ENCODE results near the gene FAM83F. TPM values are rescaled to one million over a fixed set of nuclear protein-coding genes. Genes with fewer than 3 reads are reported as not detected.

Gene FAM83F
- total and polyA plus RNA-seq, 2 donors (not counting 1 experiment from before 2014, with no cell fraction given) = 0.10 TPM; not detected in 1

GRCh38 chr22:40050258-40050657 lies 55.5 kb downstream of the FAM83F start:
- Histone ChIP-seq H3K79me2 (ENCODE audit: control insufficient read depth, insufficient read depth, low read length) (peaks cover 95% of the 10 kb centered on the region), H3K27ac (ENCODE audit: low read length in 2 of 2) (peak overlapping the region; percentile 71 to 83), H4K20me1 (ENCODE audit: control insufficient read depth, insufficient read depth, low read length, poor library complexity, severe bottlenecking) (peaks cover 68% of the 10 kb centered on the region), H3K4me3 (ENCODE audit: control extremely low read depth in 1 of 5, extremely low read depth in 1 of 5, insufficient read depth in 1 of 5, low read depth in 2 of 5, low read length in 4 of 5) (peak overlapping the region; percentile 10 to 59 (median 32)), H3K4me1 (ENCODE audit: control insufficient read depth in 2 of 2, insufficient read depth in 2 of 2, low read length in 2 of 2) (peaks cover 85 to 92% of the 10 kb centered on the region in 2 donors), H3K9me3 (ENCODE audit: control extremely low read depth in 1 of 3, control insufficient read depth in 2 of 3, insufficient read depth in 1 of 3, low read length in 2 of 3) (no peaks in the 10 kb centered on the region), H3K9ac (ENCODE audit: low read length) (peak overlapping the region; percentile 27), H3K4me2 (replicated peaks; ENCODE audit: low read depth, low read length, poor library complexity, severe bottlenecking) (peak overlapping the region; percentile 70), H3K36me3 (replicated peaks in 1 of 2; ENCODE audit: control extremely low read depth in 1 of 2, control insufficient read depth in 1 of 2, extremely low read depth in 1 of 2, insufficient read depth in 2 of 2, low read length in 1 of 2) (peaks cover 0 to 3% of the 10 kb centered on the region in 2 experiments), H2AFZ (ENCODE audit: insufficient read depth, low read depth, low read length, poor library complexity, severe bottlenecking) (no peak overlapping the region), H3K27me3 (replicated peaks in 1 of 4; ENCODE audit: control extremely low read depth in 1 of 4, control insufficient read depth in 3 of 4, insufficient read depth in 4 of 4, low read length in 3 of 4) (no peaks in the 10 kb centered on the region)
- H3K9me3 Mint-ChIP-seq (ENCODE audit: insufficient read depth) = no peaks in the 10 kb centered on the region
- DNase-seq (peak; percentile 87), ATAC-seq (ENCODE audit: low read depth) (peak; percentile 86)
- peak overlapping the region; percentile 93 for H3K27ac Mint-ChIP-seq
- CTCF ChIA-PET = interaction anchor here (0.5 to 1.8 kb wide), 6 partner anchors 14 to 1375 kb away, joined by 3 to 7 read pairs (median 3); partner anchors contain the start of gene TNRC6B
- WGBS (ENCODE audit: insufficient coverage) = 3% methylated on average over 3 of the region's 3 CpGs
- peaks cover 72% of the 10 kb centered on the region for H3K4me1 Mint-ChIP-seq
- H3K27me3 Mint-ChIP-seq = no peaks in the 10 kb centered on the region
- intact Hi-C loops (cut with micrococcal nuclease) = loop anchor here (5.0 kb wide), 1 partner anchor 47 kb away; no protein-coding TSS in a partner anchor
- POLR2A ChIA-PET = interaction anchor here (0.7 to 0.9 kb wide), 3 partner anchors 15 to 46 kb away, joined by 3 read pairs; no protein-coding TSS in a partner anchor
- TF ChIP-seq CTCF (IDR thresholded peaks at IDR 0.05) (no peak), EZH2 (IDR thresholded peaks at IDR 0.05; ENCODE audit: borderline replicate concordance, insufficient read depth, low read depth, low read length, poor library complexity, severe bottlenecking) (no peak)
- H3K4me3 Mint-ChIP-seq = peak overlapping the region; percentile 82

DNA sequence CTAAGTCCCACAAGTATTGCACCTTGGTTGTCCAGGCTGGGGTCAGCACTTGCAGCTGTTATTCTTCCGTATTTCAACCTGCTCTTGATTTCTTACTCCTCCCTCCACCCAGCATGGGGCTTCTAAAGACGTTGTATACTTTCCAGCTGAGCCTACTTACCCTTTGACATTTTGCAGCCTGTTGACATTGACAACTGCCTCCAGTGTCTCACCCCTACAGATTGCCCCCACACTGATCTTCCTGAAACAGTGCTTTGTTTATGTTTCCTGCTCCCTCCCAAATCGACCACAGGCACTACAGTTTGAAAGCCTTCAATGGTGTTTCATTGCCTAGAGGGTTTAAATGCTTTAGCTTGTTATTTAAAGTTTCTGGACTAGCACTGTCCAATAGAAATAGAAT lies 56.6 kb downstream of the FAM83F start:
- peak overlapping the region; percentile 71 to 83 for H3K27ac ChIP-seq (ENCODE audit: low read length in 2 of 2)
- peaks cover 0 to 3% of the 10 kb centered on the region in 2 experiments for H3K36me3 ChIP-seq (replicated peaks in 1 of 2; ENCODE audit: control extremely low read depth in 1 of 2, control insufficient read depth in 1 of 2, extremely low read depth in 1 of 2, insufficient read depth in 2 of 2, low read length in 1 of 2)
- no peaks in the 10 kb centered on the region for H3K9me3 ChIP-seq (ENCODE audit: control extremely low read depth in 1 of 3, control insufficient read depth in 2 of 3, insufficient read depth in 1 of 3, low read length in 2 of 3)
- ATAC-seq (ENCODE audit: low read depth) (no peak), DNase-seq (peak; percentile 34)
- no peak for TF ChIP-seq EZH2 (IDR thresholded peaks at IDR 0.05; ENCODE audit: borderline replicate concordance, insufficient read depth, low read depth, low read length, poor library complexity, severe bottlenecking)
- TF ChIP-seq CTCF (IDR thresholded peaks at IDR 0.05) = no peak
- Mint-ChIP-seq H3K4me3 (peak overlapping the region; percentile 82), H3K9me3 (ENCODE audit: insufficient read depth) (no peaks in the 10 kb centered on the region), H3K27me3 (no peaks in the 10 kb centered on the region), H3K27ac (peak overlapping the region; percentile 93), H3K4me1 (peaks cover 79% of the 10 kb centered on the region)
- peak overlapping the region; percentile 27 for H3K9ac ChIP-seq (ENCODE audit: low read length)
- intact Hi-C loops (cut with micrococcal nuclease) = loop anchor here (5.0 kb wide), 1 partner anchor 46 kb away; no protein-coding TSS in a partner anchor
- POLR2A ChIA-PET = no interaction called here
- peaks cover 89 to 99% of the 10 kb centered on the region in 2 donors for H3K4me1 ChIP-seq (ENCODE audit: control insufficient read depth in 2 of 2, insufficient read depth in 2 of 2, low read length in 2 of 2)
- no peak overlapping the region for H2AFZ ChIP-seq (ENCODE audit: insufficient read depth, low read depth, low read length, poor library complexity, severe bottlenecking)
- H4K20me1 ChIP-seq (ENCODE audit: control insufficient read depth, insufficient read depth, low read length, poor library complexity, severe bottlenecking) = peaks cover 68% of the 10 kb centered on the region
- H3K79me2 ChIP-seq (ENCODE audit: control insufficient read depth, insufficient read depth, low read length) = peaks cover 95% of the 10 kb centered on the region
- CTCF ChIA-PET = interaction anchor here (0.6 to 1.8 kb wide), 10 partner anchors 15 to 532 kb away, joined by 3 to 7 read pairs (median 3); no protein-coding TSS in a partner anchor
- no peaks in the 10 kb centered on the region for H3K27me3 ChIP-seq (replicated peaks in 1 of 4; ENCODE audit: control extremely low read depth in 1 of 4, control insufficient read depth in 3 of 4, insufficient read depth in 4 of 4, low read length in 3 of 4)
- H3K4me2 ChIP-seq (replicated peaks; ENCODE audit: low read depth, low read length, poor library complexity, severe bottlenecking) = peak overlapping the region; percentile 70
- 14% methylated on average over 2 of the region's 3 CpGs for WGBS (ENCODE audit: insufficient coverage)
- H3K4me3 ChIP-seq (ENCODE audit: control extremely low read depth in 1 of 5, extremely low read depth in 1 of 5, insufficient read depth in 1 of 5, low read depth in 2 of 5, low read length in 4 of 5) = peak overlapping the region in 3 of 5 experiments; percentile 17 to 59 (median 21)
